Endothelial cell of umbilical vein (primary cell): Measurements from ENCODE around the gene ZBTB8A. TPM values are rescaled to one million over a fixed set of nuclear protein-coding genes. Genes with fewer than 3 reads are reported as not detected.

ENCODE experiments used
- BruUV-seq: library from RNA; stranded (reverse); fragments of 400-500 nt; replicated peaks from 2 replicates; lab custom pipeline; 2021; lab: Mats Ljungman, UMichigan
- CTCF ChIA-PET: fragments of 300-600, 350-600 bp; sonication (Branson Sonifier 250); formaldehyde crosslinking; loops from one replicate; lab custom pipeline; 2021; ENCODE audit warnings: antibody characterized with exemption, inconsistent platforms; lab: Charles Lee
- POLR2A ChIA-PET: fragments of 300-600, 350-600 bp; sonication (Branson Sonifier 250); formaldehyde crosslinking; loops from one replicate; lab custom pipeline; 2021; ENCODE audit warnings: antibody characterized with exemption, inconsistent platforms; lab: Charles Lee
- DNase-seq: peaks from one replicate; pipeline ENCODE4 v3.0.0-alpha.2; 2011; ENCODE audit warnings: low read depth, low spot score
- FAIRE-seq: peaks from 2 replicates; lab custom pipeline; 2011; peaks lifted over from hg19 to GRCh38; lab: Jason Lieb, UNC
- H2AFZ ChIP-seq: 2 replicates; pipeline ENCODE4 v1.6.0; 2012; ENCODE audit warnings: low read depth, low read length, control low read depth, inconsistent platforms
- H3K27ac ChIP-seq: 2 replicates; pipeline ENCODE4 v1.5.1; 2011; ENCODE audit warnings: low read depth, mild to moderate bottlenecking, control low read depth, low read length, moderate library complexity; ENCODE audit not compliant: insufficient read depth
- H3K27me3 ChIP-seq, 2 experiments: 2 replicates each; pipeline versions ENCODE4 v1.6.0 to v1.6.1; 2011; ENCODE audit warnings: low read length in 2 of 2, mixed read lengths in 1 of 2; ENCODE audit not compliant: control insufficient read depth in 2 of 2, insufficient read depth in 2 of 2
- H3K36me3 ChIP-seq, 2 experiments: 2 replicates in 1 of 2; 3 replicates in 1 of 2; pipeline ENCODE4 v1.5.1; 2011; ENCODE audit warnings: low read length in 2 of 2, mild to moderate bottlenecking in 1 of 2, moderate library complexity in 1 of 2; ENCODE audit not compliant: control insufficient read depth in 2 of 2, insufficient read depth in 2 of 2; ENCODE audit errors: extremely low read depth in 1 of 2
- H3K4me1 ChIP-seq: 3 replicates; pipeline ENCODE4 v1.5.1; 2011; ENCODE audit warnings: mild to moderate bottlenecking, low read length; ENCODE audit not compliant: control insufficient read depth, insufficient read depth; ENCODE audit errors: extremely low read depth
- H3K4me2 ChIP-seq: 2 replicates; pipeline ENCODE4 v1.6.1; 2011; ENCODE audit warnings: low read length, control low read depth, mixed read lengths; ENCODE audit not compliant: insufficient read depth
- H3K4me3 ChIP-seq, 3 experiments: fragments of 200-600 bp in 1 of 3; sonication (generic), shearing (Covaris generic) in 1 of 3; replicated peaks in 1 of 3; 2 replicates each; pipeline ENCODE4 v1.5.1; 2011 to 2016; ENCODE audit warnings: control low read depth in 3 of 3, low read length in 3 of 3, mild to moderate bottlenecking in 2 of 3, inconsistent platforms in 1 of 3, low read depth in 1 of 3, moderate library complexity in 1 of 3; ENCODE audit not compliant: insufficient read depth in 1 of 3
- H3K79me2 ChIP-seq: 2 replicates; pipeline ENCODE4 v1.6.0; 2012; ENCODE audit warnings: low read length, inconsistent platforms; ENCODE audit not compliant: control insufficient read depth, insufficient read depth
- H3K9ac ChIP-seq: replicated peaks from 2 replicates; pipeline ENCODE3; 2011; ENCODE audit warnings: low read length, control low read depth; ENCODE audit not compliant: insufficient read depth; ENCODE audit errors: extremely low read depth
- H3K9me1 ChIP-seq: replicated peaks from 3 replicates; pipeline ENCODE4 v1.6.0; 2011; ENCODE audit warnings: mild to moderate bottlenecking, low read length; ENCODE audit not compliant: control insufficient read depth, insufficient read depth; ENCODE audit errors: extremely low read depth
- H3K9me3 ChIP-seq: replicated peaks from 2 replicates; pipeline ENCODE4 v1.5.1; 2012; ENCODE audit warnings: low read length, inconsistent platforms; ENCODE audit not compliant: control insufficient read depth, insufficient read depth
- H4K20me1 ChIP-seq: replicated peaks from 2 replicates; pipeline ENCODE3; 2011; ENCODE audit warnings: mild to moderate bottlenecking, low read length; ENCODE audit not compliant: control insufficient read depth, insufficient read depth; ENCODE audit errors: extremely low read depth
- EZH2 ChIP-seq: IDR thresholded peaks from 2 replicates; pipeline ENCODE4 v1.6.1; 2012; ENCODE audit warnings: borderline replicate concordance, low read depth, mild to moderate bottlenecking, moderate library complexity, low read length, inconsistent platforms; ENCODE audit not compliant: severe bottlenecking
- FOS ChIP-seq: IDR thresholded peaks from 2 replicates; pipeline ENCODE4 v1.6.1; 2011; ENCODE audit warnings: mild to moderate bottlenecking, low read length, moderate library complexity, borderline replicate concordance; ENCODE audit not compliant: insufficient read depth
- GATA2 ChIP-seq: IDR thresholded peaks from 2 replicates; pipeline ENCODE4 v1.7.0; 2011; ENCODE audit warnings: low read depth, mild to moderate bottlenecking, moderate library complexity, mixed read lengths, low read length; ENCODE audit not compliant: insufficient read length, insufficient read depth
- JUN ChIP-seq: IDR thresholded peaks from 2 replicates; pipeline ENCODE4 v1.6.1; 2011; ENCODE audit warnings: borderline replicate concordance, low read depth; ENCODE audit not compliant: insufficient read length, insufficient read depth
- MYC ChIP-seq: IDR thresholded peaks from one replicate; pipeline ENCODE4 v1.6.1; 2011; ENCODE audit warnings: mild to moderate bottlenecking, low read depth, low read length
- POLR2A ChIP-seq: IDR thresholded peaks from 2 replicates; pipeline ENCODE4 v1.6.1; 2012; ENCODE audit warnings: low read depth, mild to moderate bottlenecking, control low read depth, low read length
- POLR2AphosphoS5 ChIP-seq: IDR thresholded peaks from 2 replicates; pipeline ENCODE4 v1.6.1; 2012; ENCODE audit warnings: low read depth, mild to moderate bottlenecking, control low read depth, low read length, moderate library complexity; ENCODE audit not compliant: insufficient read depth
- dilution Hi-C: fragments of 300-500 bp; cut with MboI; formaldehyde crosslinking; loops from one replicate; pipeline ENCODE4 v1.15.0; 2019; ENCODE audit warnings: low sequenced_read_pairs; ENCODE audit not compliant: extremely low pct_ligation_motif_present
- intact Hi-C: fragments of 100-400 bp; cut with micrococcal nuclease; formaldehyde crosslinking; loops from one replicate; pipeline ENCODE4 v1.10.0; 2022
- polyA plus RNA-seq, 4 experiments: library from polyadenylated mRNA; depleted of rRNA in 3 of 4; stranded (reverse) in 3 of 4; unstranded in 1 of 4; fragments of >200 nt; gene quantifications; 2 replicates each; pipeline versions ENCODE4 v1.2.1 to v1.2.3, GENCODE V29; 2011 to 2012; ENCODE audit warnings: missing spikeins in 1 of 4
- total RNA-seq: library from RNA; stranded (reverse); gene quantifications from 2 replicates; pipeline ENCODE4 v1.2.3, GENCODE V29; 2021
- TF ChIP-seq, protein P1 (sequence below): IDR thresholded peaks from 2 replicates; pipeline ENCODE4 v1.6.1; 2011; ENCODE audit not compliant: insufficient read depth, insufficient read length
- TF ChIP-seq, protein P2 (sequence below), 2 donors: IDR thresholded peaks; 1 replicate in 1 of 2; 2 replicates in 1 of 2; pipeline ENCODE4 v1.5.1; 2011; ENCODE audit warnings: low read length in 2 of 2, mild to moderate bottlenecking in 2 of 2, moderate library complexity in 2 of 2, control low read depth in 1 of 2, inconsistent platforms in 1 of 2, low read depth in 1 of 2; ENCODE audit not compliant: insufficient read depth in 1 of 2; ENCODE audit errors: extremely low read depth in 1 of 2

Gene ZBTB8A
- total and polyA plus RNA-seq, 2 donors (not counting 3 experiments of a cell fraction or from before 2014, with no cell fraction given) = 3.1 to 9.6 TPM

DNA sequence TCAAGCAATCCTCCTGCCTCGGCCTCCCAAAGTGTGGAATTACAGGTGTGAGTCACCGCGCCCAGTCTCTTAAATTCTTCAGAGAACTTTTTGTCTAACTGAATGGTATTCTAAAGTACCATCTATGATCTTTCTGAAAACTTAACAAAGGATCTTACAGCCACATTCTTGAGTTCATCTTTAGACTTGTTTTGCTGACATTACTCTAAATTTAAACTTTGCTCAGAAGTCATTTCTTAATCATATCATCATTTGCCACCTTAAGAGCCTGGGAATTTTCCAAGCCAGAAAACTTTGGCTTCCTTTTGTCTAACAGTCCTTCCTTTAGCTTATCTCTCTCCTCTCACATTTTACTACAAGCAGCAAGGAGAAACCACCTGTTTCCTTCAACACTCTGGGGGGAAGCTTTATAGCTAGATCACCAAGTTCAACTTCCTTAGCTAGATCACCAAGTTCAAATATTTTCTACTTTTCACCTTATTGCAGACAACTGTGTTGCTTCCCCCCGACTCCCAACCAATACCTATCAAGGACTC lies 5.4 kb upstream of the ZBTB8A start:
- Histone ChIP-seq H3K79me2 (no peaks in the 10 kb centered on the region), H4K20me1 (no peaks in the 10 kb centered on the region), H3K9me1 (no peaks in the 10 kb centered on the region), H3K27ac (peak overlapping the region; percentile 51), H3K4me1 (peaks cover 9% of the 10 kb centered on the region), H2AFZ (no peak overlapping the region), H3K9me3 (no peaks in the 10 kb centered on the region), H3K9ac (peak overlapping the region; percentile 3), H3K4me2 (peak overlapping the region; percentile 36), H3K36me3 (no peaks in the 10 kb centered on the region), H3K4me3 (no peak overlapping the region), H3K27me3 (no peaks in the 10 kb centered on the region)
- no TSS peak for BruUV-seq
- dilution Hi-C loops (no loop called here), intact Hi-C loops (no loop called here)
- TF ChIP-seq JUN (no peak), POLR2A (peak; percentile 42), MYC (no peak), POLR2AphosphoS5 (no peak), GATA2 (peak; percentile 22), FOS (no peak), EZH2 (no peak)
- TF ChIP-seq, protein P1, sequence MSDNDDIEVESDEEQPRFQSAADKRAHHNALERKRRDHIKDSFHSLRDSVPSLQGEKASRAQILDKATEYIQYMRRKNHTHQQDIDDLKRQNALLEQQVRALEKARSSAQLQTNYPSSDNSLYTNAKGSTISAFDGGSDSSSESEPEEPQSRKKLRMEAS = no peak
- TF ChIP-seq, protein P2, sequence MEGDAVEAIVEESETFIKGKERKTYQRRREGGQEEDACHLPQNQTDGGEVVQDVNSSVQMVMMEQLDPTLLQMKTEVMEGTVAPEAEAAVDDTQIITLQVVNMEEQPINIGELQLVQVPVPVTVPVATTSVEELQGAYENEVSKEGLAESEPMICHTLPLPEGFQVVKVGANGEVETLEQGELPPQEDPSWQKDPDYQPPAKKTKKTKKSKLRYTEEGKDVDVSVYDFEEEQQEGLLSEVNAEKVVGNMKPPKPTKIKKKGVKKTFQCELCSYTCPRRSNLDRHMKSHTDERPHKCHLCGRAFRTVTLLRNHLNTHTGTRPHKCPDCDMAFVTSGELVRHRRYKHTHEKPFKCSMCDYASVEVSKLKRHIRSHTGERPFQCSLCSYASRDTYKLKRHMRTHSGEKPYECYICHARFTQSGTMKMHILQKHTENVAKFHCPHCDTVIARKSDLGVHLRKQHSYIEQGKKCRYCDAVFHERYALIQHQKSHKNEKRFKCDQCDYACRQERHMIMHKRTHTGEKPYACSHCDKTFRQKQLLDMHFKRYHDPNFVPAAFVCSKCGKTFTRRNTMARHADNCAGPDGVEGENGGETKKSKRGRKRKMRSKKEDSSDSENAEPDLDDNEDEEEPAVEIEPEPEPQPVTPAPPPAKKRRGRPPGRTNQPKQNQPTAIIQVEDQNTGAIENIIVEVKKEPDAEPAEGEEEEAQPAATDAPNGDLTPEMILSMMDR (IDR thresholded peaks at IDR 0.05; ENCODE audit: extremely low read depth in 1 of 2, insufficient read depth in 1 of 2, low read depth in 1 of 2, low read length in 2 of 2) = no peak
- DNase-seq (peak; percentile 97), FAIRE-seq (peak; percentile 79)
- ChIA-PET CTCF (interaction anchor here (0.6 to 1.8 kb wide), 5 partner anchors 13 to 198 kb away, joined by 3 to 9 read pairs (median 3); partner anchors contain the start of gene MARCKSL1), POLR2A (no interaction called here)
